HEK293T (cell line): Measurements from ENCODE around the gene SUSD4.

Source experiments
- BHLHE40 ChIP-seq: fragments of 450-650 bp; IDR thresholded peaks from 2 replicates; pipeline ENCODE4 v1.6.1; 2016; ENCODE audit warnings: mild to moderate bottlenecking, moderate library complexity, borderline replicate concordance
- CTBP1 ChIP-seq: fragments of 450-650 bp; IDR thresholded peaks from 2 replicates; pipeline ENCODE4 v1.6.1; 2016; ENCODE audit warnings: borderline replicate concordance
- FOXA1 ChIP-seq: fragments of 450-650 bp; IDR thresholded peaks from 2 replicates; pipeline ENCODE4 v1.6.1; 2016; ENCODE audit warnings: mild to moderate bottlenecking
- FOXM1 ChIP-seq: fragments of 450-650 bp; IDR thresholded peaks from 2 replicates; pipeline ENCODE4 v1.6.1; 2017; ENCODE audit warnings: mild to moderate bottlenecking, borderline replicate concordance
- HDGF ChIP-seq: fragments of 450-650 bp; IDR thresholded peaks from 2 replicates; pipeline ENCODE4 v1.6.1; 2017; ENCODE audit warnings: antibody characterized with exemption, borderline replicate concordance
- L3MBTL2 ChIP-seq: fragments of 450-650 bp; conservative IDR thresholded peaks from 2 replicates; pipeline ENCODE4 v1.6.1; 2016; ENCODE audit warnings: mild to moderate bottlenecking
- NFRKB ChIP-seq: fragments of 450-650 bp; IDR thresholded peaks from 2 replicates; pipeline ENCODE4 v1.6.1; 2016; ENCODE audit warnings: mild to moderate bottlenecking, moderate library complexity
- PKNOX1 ChIP-seq: fragments of 450-650 bp; IDR thresholded peaks from 2 replicates; pipeline ENCODE4 v1.6.1; 2016
- SP1 ChIP-seq: fragments of 450-650 bp; IDR thresholded peaks from 2 replicates; pipeline ENCODE4 v1.6.1; 2017
- ZNF384 ChIP-seq: fragments of 450-650 bp; IDR thresholded peaks from 2 replicates; pipeline ENCODE4 v1.6.1; 2016

- no peak for TF ChIP-seq HDGF
- TF ChIP-seq FOXM1: no peak
- TF ChIP-seq BHLHE40: no peak
- TF ChIP-seq FOXA1: no peak
- TF ChIP-seq NFRKB: no peak
- TF ChIP-seq SP1: no peak
- TF ChIP-seq CTBP1: no peak
- no peak for TF ChIP-seq L3MBTL2
- no peak for TF ChIP-seq ZNF384
- no peak for TF ChIP-seq PKNOX1
Observed at GRCh38 chr1:223183268-223183862, 180.6 kb downstream of the SUSD4 start.
